Naive thymus-derived CD8-positive, alpha-beta T cell (primary cell): Measurements from ENCODE around the gene S100A6. TPM values are rescaled to one million over a fixed set of nuclear protein-coding genes. Genes with fewer than 3 reads are reported as not detected.

ENCODE experiments used
- polyA plus RNA-seq, 3 donors: library from polyadenylated mRNA; unstranded; fragments of 300-500 nt; fragmentation: Illumina TruSeq; gene quantifications; one replicate each; pipeline ENCODE4 v1.2.3, GENCODE V29; 2021
- total RNA-seq, 8 experiments: library from RNA in 2 of 8; stranded (reverse) in 2 of 8; gene quantifications; one replicate each; pipeline ENCODE4 v1.2.3 and lab custom pipeline; 2021 to 2026

The S100A6 gene
- total and polyA plus RNA-seq, 5 experiments from 2014 or later = 223 to 707 (median 443) TPM

Other genes with a start within 250 kb of the S100A6 start
- gene PGLYRP3, start 223.0 kb downstream of the S100A6 start, total RNA-seq = not detected
- not detected for gene PGLYRP3, start 223.0 kb downstream of the S100A6 start, polyA plus RNA-seq
- not detected for gene PGLYRP4, start 187.2 kb downstream of the S100A6 start, total RNA-seq
- not detected for gene PGLYRP4, start 187.2 kb downstream of the S100A6 start, polyA plus RNA-seq
- gene S100A9, start 178.1 kb downstream of the S100A6 start, total RNA-seq = 1 to 10 TPM; 2.2 to 2.8 TPM
- 10 to 100 TPM in 2 of 3 donors, 1 to 10 TPM in 1; 5.0 to 18.8 (median 18.7) TPM for gene S100A9, start 178.1 kb downstream of the S100A6 start, polyA plus RNA-seq
- not detected for gene S100A12, start 160.4 kb downstream of the S100A6 start, total RNA-seq
- gene S100A12, start 160.4 kb downstream of the S100A6 start, polyA plus RNA-seq = 1 to 10 TPM in 1 of 3 donors, under 1 TPM in 1, not detected in 1; 0.44 to 1.7 TPM
- gene S100A8, start 144.9 kb downstream of the S100A6 start, total RNA-seq = not detected
- gene S100A8, start 144.9 kb downstream of the S100A6 start, polyA plus RNA-seq = 10 to 100 TPM in 2 of 3 donors, 1 to 10 TPM in 1; 1.0 to 12.4 (median 11.6) TPM
- gene S100A7A, start 119.5 kb downstream of the S100A6 start, total RNA-seq = not detected
- gene S100A7A, start 119.5 kb downstream of the S100A6 start, polyA plus RNA-seq = not detected
- not detected for gene S100A7, start 75.3 kb downstream of the S100A6 start, total RNA-seq
- gene S100A7, start 75.3 kb downstream of the S100A6 start, polyA plus RNA-seq = not detected
- 1 to 10 TPM in 1 of 2 experiments, not detected in 1; 1.4 TPM for gene S100A5, start 4.9 kb upstream of the S100A6 start, total RNA-seq
- under 1 TPM in 2 of 3 donors, not detected in 1; 0.63 to 0.78 TPM for gene S100A5, start 4.9 kb upstream of the S100A6 start, polyA plus RNA-seq
- gene S100A4, start 9.8 kb upstream of the S100A6 start, total RNA-seq = 100 to 1,000 TPM; 115 to 129 TPM
- gene S100A4, start 9.8 kb upstream of the S100A6 start, polyA plus RNA-seq = 1,000 to 10,000 TPM in 1 of 3 donors, 100 to 1,000 TPM in 2; 421 to 1,131 (median 581) TPM
- not detected for gene S100A3, start 13.3 kb upstream of the S100A6 start, total RNA-seq
- not detected for gene S100A3, start 13.3 kb upstream of the S100A6 start, polyA plus RNA-seq
- gene S100A2, start 29.9 kb upstream of the S100A6 start, total RNA-seq = not detected
- not detected for gene S100A2, start 29.9 kb upstream of the S100A6 start, polyA plus RNA-seq
- gene S100A16, start 77.1 kb upstream of the S100A6 start, total RNA-seq = not detected
- gene S100A16, start 77.1 kb upstream of the S100A6 start, polyA plus RNA-seq = not detected
- not detected for gene S100A14, start 80.3 kb upstream of the S100A6 start, total RNA-seq
- not detected for gene S100A14, start 80.3 kb upstream of the S100A6 start, polyA plus RNA-seq
- gene S100A13, start 91.5 kb upstream of the S100A6 start, total RNA-seq = 1 to 10 TPM; 5.3 to 6.0 TPM
- 1 to 10 TPM in 2 of 3 donors, under 1 TPM in 1; 0.94 to 1.9 (median 1.1) TPM for gene S100A13, start 91.5 kb upstream of the S100A6 start, polyA plus RNA-seq
- not detected for gene S100A1, start 92.4 kb upstream of the S100A6 start, total RNA-seq
- not detected for gene S100A1, start 92.4 kb upstream of the S100A6 start, polyA plus RNA-seq
- gene CHTOP, start 98.1 kb upstream of the S100A6 start, total RNA-seq = 100 to 1,000 TPM; 152 to 155 TPM
- gene CHTOP, start 98.1 kb upstream of the S100A6 start, polyA plus RNA-seq = 10 to 100 TPM; 45.2 to 74.7 (median 48.8) TPM
- 10 to 100 TPM; 28.2 to 30.7 TPM for gene SNAPIN, start 122.7 kb upstream of the S100A6 start, total RNA-seq
- gene SNAPIN, start 122.7 kb upstream of the S100A6 start, polyA plus RNA-seq = 10 to 100 TPM; 66.6 to 77.4 (median 72.3) TPM
- 100 to 1,000 TPM in 1 of 2 experiments, 10 to 100 TPM in 1; 96.8 to 101 TPM for gene ILF2, start 135.0 kb upstream of the S100A6 start, total RNA-seq
- 100 to 1,000 TPM; 115 to 140 (median 121) TPM for gene ILF2, start 135.0 kb upstream of the S100A6 start, polyA plus RNA-seq
- not detected for gene NPR1, start 142.7 kb upstream of the S100A6 start, total RNA-seq
- not detected for gene NPR1, start 142.7 kb upstream of the S100A6 start, polyA plus RNA-seq
- 10 to 100 TPM; 58.2 to 60.6 TPM for gene INTS3, start 192.1 kb upstream of the S100A6 start, total RNA-seq
- gene INTS3, start 192.1 kb upstream of the S100A6 start, polyA plus RNA-seq = 10 to 100 TPM in 2 of 3 donors, 1 to 10 TPM in 1; 10.0 to 13.8 (median 10.8) TPM
- gene SLC27A3, start 239.4 kb upstream of the S100A6 start, total RNA-seq = 10 to 100 TPM; 15.3 to 18.5 TPM
- 10 to 100 TPM in 2 of 3 donors, 1 to 10 TPM in 1; 8.4 to 15.6 (median 10.0) TPM for gene SLC27A3, start 239.4 kb upstream of the S100A6 start, polyA plus RNA-seq